HG02798 (cell line): ENCODE data around the gene KIF3A.

ENCODE experiments used
- ATAC-seq: cut with Tn5 transposase; IDR thresholded peaks from one replicate; pipeline ENCODE4 v1.9.1; 2021; ENCODE audit warnings: mild to moderate bottlenecking; ENCODE audit not compliant: unreplicated experiment, poor library complexity

KIF3A gene

GRCh38 chr5:132771503-132771998 lies 34.2 kb upstream of the KIF3A start:
- no peak for ATAC-seq

GRCh38 chr5:132770476-132771159 lies 33.3 kb upstream of the KIF3A start:
- no peak for ATAC-seq

- no peak for ATAC-seq
Measured at GRCh38 chr5:132768485-132768868, 31.1 kb upstream of the KIF3A start.

GRCh38 chr5:132767150-132767549 lies 29.8 kb upstream of the KIF3A start:
- no peak for ATAC-seq

GRCh38 chr5:132766806-132767055 lies 29.4 kb upstream of the KIF3A start:
- no peak for ATAC-seq

- ATAC-seq, result no peak
Measured at GRCh38 chr5:132766020-132766805, 28.9 kb upstream of the KIF3A start.

- no peak for ATAC-seq
Measured at GRCh38 chr5:132765311-132766019, 28.1 kb upstream of the KIF3A start.

- no peak for ATAC-seq
Measured at GRCh38 chr5:132764671-132765238, 27.4 kb upstream of the KIF3A start.

- ATAC-seq, result no peak
Measured at GRCh38 chr5:132764051-132764450, 26.7 kb upstream of the KIF3A start.

GRCh38 chr5:132763181-132764036 lies 26.1 kb upstream of the KIF3A start:
- ATAC-seq, result no peak

- ATAC-seq, result no peak
Measured at GRCh38 chr5:132762246-132763000, 25.1 kb upstream of the KIF3A start.

- no peak for ATAC-seq
Measured at GRCh38 chr5:132761321-132762240, 24.2 kb upstream of the KIF3A start.

GRCh38 chr5:132760601-132761317 lies 23.4 kb upstream of the KIF3A start:
- ATAC-seq, result no peak

- ATAC-seq, result no peak
Measured at GRCh38 chr5:132760049-132760420, 22.7 kb upstream of the KIF3A start.

GRCh38 chr5:132759114-132760048 lies 22.0 kb upstream of the KIF3A start:
- ATAC-seq, result no peak

GRCh38 chr5:132758451-132758850 lies 21.1 kb upstream of the KIF3A start:
- no peak for ATAC-seq

GRCh38 chr5:132756542-132756941 lies 19.2 kb upstream of the KIF3A start:
- no peak for ATAC-seq
